Measurements from ENCODE around the gene DNASE1L3.

DNASE1L3 gene

DNA sequence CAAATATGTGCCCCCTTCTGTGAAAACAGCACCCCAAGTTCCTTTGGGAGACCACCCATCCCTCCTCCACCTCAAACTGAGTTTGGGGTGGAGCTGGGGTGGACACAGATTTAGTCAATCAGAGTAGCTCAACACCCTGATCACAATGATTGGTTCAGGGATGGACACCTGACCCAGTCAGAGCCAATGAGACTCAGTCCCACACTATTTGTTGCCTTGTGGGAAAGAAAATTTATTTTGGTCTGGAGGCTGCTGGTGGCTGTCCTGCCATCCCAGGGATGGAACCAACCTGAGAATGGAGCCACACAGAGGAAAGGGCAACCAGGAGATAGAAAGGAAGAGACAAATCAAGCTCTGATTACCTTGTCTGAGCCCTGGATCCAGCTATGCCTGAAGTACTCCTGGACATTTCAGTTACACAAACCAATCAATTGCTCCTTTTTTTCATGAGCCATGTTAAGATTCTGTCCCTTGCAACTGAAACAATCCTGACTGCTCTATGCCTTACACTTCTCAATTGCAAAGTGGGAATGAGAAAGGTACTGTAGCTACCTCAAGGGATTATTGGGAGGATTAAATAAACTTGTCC lies 10.6 kb downstream of the DNASE1L3 start:
- no peak for DNase-seq

DNA sequence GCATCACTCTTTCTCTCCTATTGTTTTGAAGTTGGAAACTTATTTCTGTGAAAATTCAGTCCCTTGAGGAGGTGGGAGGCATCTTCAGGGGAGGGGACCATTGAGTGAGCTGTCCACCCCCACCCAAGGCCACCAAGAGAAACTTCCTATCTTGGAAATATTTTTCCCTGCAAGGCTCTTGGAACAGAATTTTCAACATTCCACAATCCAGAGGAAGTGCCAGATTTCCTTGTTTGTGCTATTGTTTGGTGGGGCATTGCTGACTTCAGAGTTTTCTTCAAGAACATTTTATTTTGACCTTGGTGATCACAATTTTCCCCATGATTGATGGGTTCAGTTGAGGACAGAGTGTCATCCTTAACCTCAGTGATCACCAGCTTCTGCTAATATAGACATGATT lies 12.0 kb downstream of the DNASE1L3 start:
- DNase-seq, result no peak

- no peak for DNase-seq
Measured at GRCh38 chr3:58198362-58198761, 12.4 kb downstream of the DNASE1L3 start.

DNA sequence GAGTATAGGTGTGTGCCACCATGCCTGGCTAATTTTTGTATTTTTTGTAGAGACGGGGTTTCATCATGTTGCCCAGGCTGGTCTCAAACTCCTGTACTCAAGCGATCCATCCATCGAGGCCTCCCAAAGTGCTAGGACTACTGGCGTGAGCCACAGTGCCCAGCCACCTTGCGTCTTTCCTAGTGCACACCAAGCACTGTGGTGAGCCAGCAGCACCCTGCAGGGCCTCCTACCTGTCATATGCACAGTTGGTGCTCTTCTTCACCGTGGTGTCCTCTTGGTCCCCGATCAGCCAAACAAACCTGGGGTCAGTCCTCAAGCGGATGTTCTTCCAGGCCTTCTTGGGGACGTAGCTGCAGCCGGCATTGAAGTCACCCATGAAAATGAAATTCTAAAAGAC lies 13.2 kb downstream of the DNASE1L3 start:
- no peak for DNase-seq

DNA sequence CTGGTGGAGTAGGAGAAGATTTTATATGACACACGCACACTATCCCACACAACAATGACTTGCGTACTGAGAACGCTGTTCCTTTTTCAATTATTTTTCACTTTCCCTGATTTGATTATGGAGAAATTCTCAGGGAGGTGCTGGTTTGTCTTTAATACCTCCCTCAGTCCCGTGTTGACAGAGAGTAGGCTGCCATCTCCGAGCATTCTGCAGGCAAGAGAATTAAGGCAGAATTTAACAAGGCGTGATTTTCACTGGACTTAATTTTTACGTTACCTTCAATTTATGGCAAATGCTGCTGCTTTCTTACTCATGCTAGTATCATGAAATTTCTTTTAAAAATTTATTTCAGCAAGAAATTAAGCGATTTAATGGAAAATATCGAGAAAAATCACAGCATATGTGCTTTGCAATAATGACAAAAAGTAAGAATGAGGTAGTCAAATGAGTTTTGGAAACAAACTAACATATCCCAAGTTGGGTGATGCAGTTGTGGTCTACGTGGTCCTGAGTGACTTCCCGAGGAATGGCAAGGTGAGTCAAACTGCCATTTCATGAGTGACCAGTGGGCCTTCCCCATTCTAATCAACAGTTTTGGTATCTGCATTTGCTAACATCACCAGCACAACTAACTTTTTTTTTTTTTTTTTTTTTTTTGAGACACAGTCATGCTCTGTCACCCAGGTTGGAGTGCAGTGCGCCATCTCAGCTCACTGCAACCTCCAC lies 16.9 kb downstream of the DNASE1L3 start:
- DNase-seq, result no peak

GRCh38 chr3:58192069-58192468 lies 18.7 kb downstream of the DNASE1L3 start:
- DNase-seq, result no peak

DNA sequence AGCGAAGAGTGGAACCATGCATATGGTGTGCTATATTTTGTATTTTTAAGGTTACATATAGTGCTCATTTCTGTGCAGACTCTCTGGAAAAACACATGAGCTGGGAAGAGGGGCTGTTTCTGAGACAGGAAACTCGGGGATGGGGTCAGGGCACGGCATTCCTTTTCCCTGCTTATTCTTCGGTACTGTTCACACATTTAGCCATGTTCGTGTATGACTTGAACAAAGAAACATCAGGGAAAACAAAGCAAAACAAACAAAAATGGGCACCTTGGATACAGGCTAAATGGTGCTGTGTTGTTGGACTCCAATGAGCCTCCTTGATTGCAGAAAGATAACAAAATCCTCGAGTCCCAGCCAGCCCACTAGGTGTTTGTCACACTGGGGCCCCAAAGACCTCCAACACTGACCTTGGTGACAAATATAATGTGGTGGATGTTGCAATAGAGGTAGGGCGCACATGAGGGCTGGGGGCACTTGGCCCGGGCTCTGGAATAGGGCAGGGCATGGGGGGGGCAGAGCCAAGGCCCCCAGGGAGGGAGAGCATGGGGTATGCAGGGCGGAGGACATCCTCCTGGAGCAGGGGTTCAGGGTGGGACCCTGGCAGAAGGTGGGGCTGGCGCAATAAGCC lies 19.3 kb downstream of the DNASE1L3 start:
- no peak for DNase-seq

- no peak for DNase-seq
Measured at GRCh38 chr3:58190882-58191281, 19.9 kb downstream of the DNASE1L3 start.

DNA sequence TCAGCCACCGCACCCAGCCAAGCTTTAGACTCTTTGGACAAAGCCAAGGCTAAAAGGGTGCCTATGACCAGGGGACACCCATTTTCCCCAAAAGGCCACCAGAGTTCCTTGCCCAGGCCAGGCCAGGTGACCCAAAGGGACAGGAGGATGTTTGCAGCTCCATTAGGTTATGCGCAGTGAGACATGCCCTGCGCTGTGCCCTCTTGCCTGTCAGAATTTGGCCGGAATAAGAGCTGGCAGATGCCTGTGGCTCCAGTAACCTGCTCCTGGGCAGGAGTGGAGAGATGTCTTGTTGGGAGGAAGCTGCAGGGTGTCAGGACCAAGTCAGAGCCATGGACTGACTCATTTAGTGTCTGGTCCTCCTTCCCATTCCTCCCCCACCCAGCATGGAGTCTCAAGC lies 20.5 kb downstream of the DNASE1L3 start:
- DNase-seq, result no peak

GRCh38 chr3:58189691-58190090 lies 21.1 kb downstream of the DNASE1L3 start:
- no peak for DNase-seq

GRCh38 chr3:58188921-58189451 lies 21.8 kb downstream of the DNASE1L3 start:
- DNase-seq, result no peak

- no peak for DNase-seq
Measured at GRCh38 chr3:58188173-58188564, 22.6 kb downstream of the DNASE1L3 start.

GRCh38 chr3:58184982-58185360 lies 25.8 kb downstream of the DNASE1L3 start:
- DNase-seq, result no peak

DNA sequence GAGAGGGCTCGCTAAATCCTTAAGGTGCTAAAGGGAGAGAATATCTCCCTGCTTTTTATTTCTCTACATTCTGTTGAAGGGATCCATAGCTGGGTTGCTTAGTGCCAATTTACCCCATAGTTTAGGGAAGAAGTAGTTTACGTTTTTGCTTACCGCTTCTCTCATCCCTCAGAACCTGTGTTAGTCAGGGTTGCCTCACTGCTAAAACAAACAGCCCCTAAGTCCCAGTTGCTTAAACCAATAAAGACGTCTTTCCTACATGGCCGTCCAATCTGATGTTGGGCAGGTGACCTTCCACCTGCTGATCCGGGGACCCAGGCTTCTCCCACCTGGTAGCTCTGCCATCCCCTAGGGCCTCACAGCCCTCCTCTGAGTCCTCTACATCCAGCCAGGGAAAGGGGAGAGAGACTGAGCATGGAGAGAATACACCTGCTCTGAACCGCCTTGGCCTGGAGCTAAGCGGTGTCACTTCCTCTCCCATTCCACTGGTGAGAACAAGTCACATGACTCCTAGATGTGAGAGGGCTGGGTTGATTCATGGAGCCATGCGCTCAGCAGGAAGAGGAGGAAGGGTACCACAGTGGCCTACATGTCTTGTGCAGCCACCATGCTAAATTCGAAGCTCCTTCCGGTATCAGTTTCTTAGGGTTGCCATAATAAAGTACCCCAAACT lies 26.3 kb downstream of the DNASE1L3 start:
- no peak for DNase-seq

DNA sequence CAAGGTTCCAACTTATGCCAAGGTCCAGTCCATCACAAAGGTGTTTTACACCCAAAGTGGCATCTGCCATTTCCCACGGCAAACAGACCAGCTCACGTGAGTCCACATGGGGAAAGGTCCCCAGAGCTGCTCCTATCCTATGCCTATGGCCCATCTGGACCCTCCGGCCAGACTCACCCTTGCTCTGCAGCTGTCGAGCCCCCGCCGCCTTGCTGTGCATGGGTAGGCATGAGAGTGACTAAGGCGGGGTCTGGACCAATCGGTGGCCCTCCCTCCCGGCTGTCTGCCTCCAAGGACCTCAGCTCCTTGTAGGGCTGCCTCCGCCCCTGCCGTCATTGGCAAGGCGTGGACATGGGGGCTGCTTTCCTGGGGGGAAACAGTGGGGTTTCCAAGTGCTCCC lies 26.9 kb downstream of the DNASE1L3 start:
- DNase-seq, result no peak

GRCh38 chr3:58183221-58183620 lies 27.6 kb downstream of the DNASE1L3 start:
- no peak for DNase-seq

DNA sequence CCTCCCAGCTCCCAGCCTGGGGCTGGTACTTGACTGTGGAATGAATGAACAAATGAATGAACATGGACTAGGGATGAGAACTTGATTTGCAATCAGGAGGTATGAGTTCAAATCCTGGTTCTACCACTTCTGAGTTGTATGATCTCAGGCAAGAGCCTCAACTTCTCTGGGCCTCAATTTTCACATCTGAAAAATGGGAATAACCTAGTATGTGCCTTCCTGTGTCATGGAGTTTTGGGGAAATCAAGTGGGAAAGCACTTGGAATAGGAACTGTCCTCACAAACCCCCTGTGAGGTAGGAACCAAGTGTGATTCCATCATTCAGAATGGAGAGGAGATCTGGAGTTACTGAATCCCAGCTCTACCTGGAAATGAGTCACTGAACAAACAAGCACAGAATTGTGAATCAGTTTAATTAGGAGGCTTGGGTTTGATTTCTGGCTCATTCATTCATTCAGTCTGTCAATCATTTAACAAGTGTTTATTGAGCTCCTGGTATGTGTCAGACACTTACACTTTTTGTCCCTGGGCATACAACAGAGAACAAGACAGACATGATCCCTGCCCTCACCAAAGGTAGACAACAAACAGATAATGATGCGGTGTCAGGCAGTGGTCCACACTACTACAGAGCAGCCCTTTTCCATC lies 29.7 kb downstream of the DNASE1L3 start:
- DNase-seq, result no peak

DNA sequence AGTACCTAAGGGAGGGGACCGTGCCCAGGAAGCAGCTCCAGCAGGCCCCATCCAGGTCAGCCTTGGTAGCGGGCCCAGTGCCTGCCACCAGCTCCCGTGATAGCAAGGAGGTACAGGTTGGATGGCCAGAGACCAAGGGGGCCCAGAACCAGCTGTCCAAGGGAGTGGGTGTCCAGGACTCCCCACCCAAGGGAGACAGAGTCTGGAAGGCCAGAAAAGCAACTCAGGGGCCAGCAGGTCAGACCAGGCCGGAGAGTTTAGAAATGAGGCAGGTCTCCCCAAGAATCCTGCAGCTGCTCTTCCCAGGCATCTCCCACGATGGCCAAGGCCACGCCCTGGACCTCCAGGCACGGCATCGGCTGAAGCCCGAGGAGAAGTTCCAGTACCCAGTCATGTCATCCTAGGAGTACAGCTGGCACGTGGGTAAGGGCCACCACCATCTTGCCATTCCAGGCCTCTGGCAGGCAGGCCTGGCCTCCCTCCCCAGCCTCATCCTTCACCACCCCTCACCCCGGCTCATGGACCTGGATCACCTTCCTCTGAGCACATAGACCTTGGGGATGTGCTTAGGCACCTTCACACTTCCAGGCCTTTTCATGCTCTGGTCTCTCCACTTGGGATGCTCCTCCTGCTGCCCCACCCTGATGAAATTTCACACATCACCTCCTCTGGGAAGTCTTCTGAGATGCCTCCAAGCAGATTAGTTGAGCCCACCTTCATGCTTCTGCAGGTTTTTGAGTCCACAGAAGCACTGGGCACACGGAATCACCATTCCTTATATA lies 30.5 kb downstream of the DNASE1L3 start:
- no peak for DNase-seq

DNA sequence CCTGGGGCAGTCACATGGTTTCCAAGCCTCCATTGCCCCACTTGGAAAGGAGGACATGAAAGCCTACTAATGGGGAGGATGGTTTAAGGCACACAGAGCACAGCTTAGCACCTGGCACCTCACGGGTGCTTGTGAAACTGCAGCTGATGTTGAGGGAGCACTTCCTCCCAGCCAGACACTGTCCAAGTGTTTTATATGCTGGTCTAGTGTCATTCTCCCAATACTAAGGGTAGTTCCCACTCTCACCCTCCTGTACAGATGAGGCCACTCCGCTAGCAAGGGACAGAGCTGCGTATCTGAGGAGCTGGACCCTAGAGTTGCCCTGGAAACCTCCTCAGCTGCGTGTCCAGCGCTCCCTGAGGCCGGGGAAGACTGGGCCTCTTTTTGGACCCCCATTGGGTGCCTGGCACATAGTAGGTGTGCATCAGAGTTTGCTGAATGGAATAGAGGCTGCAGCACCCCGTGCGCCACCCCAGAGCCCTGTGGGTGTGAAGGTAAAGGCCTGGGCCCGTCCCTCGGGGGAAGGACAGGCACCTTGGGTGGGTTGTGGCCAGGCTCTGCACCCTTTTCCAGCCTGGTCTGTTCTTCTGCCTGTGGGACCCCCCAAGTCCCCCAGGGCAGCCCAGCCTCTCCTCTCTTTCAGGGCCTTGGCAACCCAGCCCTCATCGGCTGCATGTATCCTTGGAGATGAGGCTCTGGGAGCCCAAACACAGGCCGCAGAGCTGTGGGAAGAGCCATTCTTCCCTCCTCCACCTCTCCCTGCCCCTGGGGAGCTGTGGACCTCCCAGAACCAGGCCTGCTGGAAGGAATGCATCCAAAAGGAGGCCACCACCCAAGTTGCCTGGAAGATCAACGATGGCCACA lies 31.3 kb downstream of the DNASE1L3 start:
- DNase-seq, result no peak

DNA sequence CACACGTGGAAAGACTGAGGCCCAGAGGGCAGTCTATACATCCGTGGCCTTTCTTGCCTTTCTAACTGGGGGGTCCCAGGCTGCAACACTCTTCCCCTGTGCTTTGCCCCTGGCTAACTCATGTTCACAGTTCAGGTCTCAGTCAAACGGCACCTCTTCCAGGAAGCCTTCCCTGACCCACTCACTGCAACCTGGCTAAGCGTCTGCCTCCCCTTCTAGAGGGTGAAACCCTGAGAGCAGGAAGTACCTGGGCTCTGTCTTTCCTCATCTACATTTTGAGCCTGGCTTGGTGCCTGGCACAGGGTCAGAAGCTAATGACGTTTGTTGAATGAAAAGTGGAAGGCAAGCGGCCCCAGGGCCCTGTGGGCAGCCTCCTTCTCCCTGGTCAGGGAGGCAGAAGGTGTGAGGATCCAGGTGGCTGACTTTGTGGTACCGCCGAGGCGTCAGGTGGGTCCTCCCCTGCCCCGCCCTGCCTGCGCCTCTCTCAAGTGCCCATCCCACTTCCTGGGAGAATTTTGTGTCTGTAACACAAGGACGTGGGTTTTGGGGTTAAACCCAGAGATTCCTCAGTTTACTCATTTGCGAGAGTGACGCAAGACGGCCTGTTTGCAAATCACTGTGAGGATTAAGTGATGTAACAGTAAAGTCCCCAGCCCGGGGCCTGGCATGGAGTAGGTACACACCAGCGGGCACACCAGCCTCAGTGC lies 32.1 kb downstream of the DNASE1L3 start:
- no peak for DNase-seq
